Gastroesophageal sphincter (tissue), 4 donors: ENCODE measurements around the gene PCNX3. TPM values are rescaled to one million over a fixed set of nuclear protein-coding genes. Genes with fewer than 3 reads are reported as not detected.
A peak's percentile ranks its signal among the peaks of the same experiment; 100 is the strongest.
"Not testable (repeated sequence)": the region's sequence is repeated elsewhere in the genome, so short reads cannot be mapped to it uniquely, and the experiment has no call there.

Experiments
- ATAC-seq: fragments of 150-250 bp; one replicate; pipeline ENCODE4 v1.9.1; 2016; ENCODE audit warnings: mild to moderate bottlenecking, moderate library complexity
- H3K27ac ChIP-seq, 4 donors: fragments of 200-600 bp; sonication (generic) in 3 of 4; 1 replicate in 3 of 4; 2 replicates in 1 of 4; pipeline ENCODE4 v1.5.1; 2016 to 2019
- H3K27me3 ChIP-seq: fragments of 200-600 bp; sonication (generic); one replicate; pipeline ENCODE4 v1.5.1; 2019
- H3K36me3 ChIP-seq, 2 donors: fragments of 200-600 bp; sonication (generic); one replicate each; pipeline ENCODE4 v1.5.1; 2019; ENCODE audit warnings: control low read depth in 1 of 2
- H3K4me1 ChIP-seq, 3 donors: fragments of 200-600 bp; sonication (generic); 1 replicate in 2 of 3; 2 replicates in 1 of 3; pipeline ENCODE4 v1.5.1; 2016 to 2019; ENCODE audit warnings: control low read depth in 2 of 3
- H3K4me3 ChIP-seq, 2 donors: fragments of 200-600 bp; sonication (generic); one replicate each; pipeline ENCODE4 v1.5.1; 2019; ENCODE audit warnings: mild to moderate bottlenecking in 1 of 2, moderate library complexity in 1 of 2
- H3K9me3 ChIP-seq, 3 donors: fragments of 200-600 bp; sonication (generic); one replicate each; pipeline ENCODE4 v1.5.1; 2017 to 2019; ENCODE audit warnings: control low read depth in 2 of 3
- EP300 ChIP-seq: sonication (generic); formaldehyde crosslinking; IDR thresholded peaks from one replicate; pipeline ENCODE4 v1.6.1; 2017; ENCODE audit warnings: antibody characterized with exemption, mild to moderate bottlenecking
- POLR2A ChIP-seq, 2 donors: fragments of 450-650 bp; IDR thresholded peaks; one replicate each; pipeline ENCODE4 v1.6.1; 2017; ENCODE audit warnings: antibody characterized with exemption in 2 of 2, mild to moderate bottlenecking in 2 of 2, moderate library complexity in 1 of 2
- POLR2AphosphoS5 ChIP-seq: sonication (generic); formaldehyde crosslinking; IDR thresholded peaks from one replicate; pipeline ENCODE4 v1.6.1; 2017; ENCODE audit warnings: antibody characterized with exemption
- WGBS, 2 donors: methylation state at CpG; one replicate each; pipeline ENCODE4 v1.1.5; 2018; ENCODE audit warnings: low coverage in 1 of 2; 5-methylcytosine and 5-hydroxymethylcytosine counted together
- total RNA-seq, 4 donors: library from RNA; depleted of rRNA; stranded (reverse); fragments of >200 nt; gene quantifications; one replicate each; pipeline ENCODE4 v1.1.0, GENCODE V29; 2016
- TF ChIP-seq, protein P1 (sequence below), 4 experiments: fragments of 200-600 bp in 2 of 4; fragments of 450-650 bp in 2 of 4; sonication (generic) in 1 of 4; IDR thresholded peaks; one replicate each; pipeline ENCODE4 v1.5.1; 2017 to 2019; ENCODE audit warnings: antibody characterized with exemption in 4 of 4, mild to moderate bottlenecking in 2 of 4, moderate library complexity in 2 of 4

The PCNX3 gene
- total RNA-seq, 4 donors from 2014 or later, result 15.9 to 40.1 (median 19.3) TPM

DNA sequence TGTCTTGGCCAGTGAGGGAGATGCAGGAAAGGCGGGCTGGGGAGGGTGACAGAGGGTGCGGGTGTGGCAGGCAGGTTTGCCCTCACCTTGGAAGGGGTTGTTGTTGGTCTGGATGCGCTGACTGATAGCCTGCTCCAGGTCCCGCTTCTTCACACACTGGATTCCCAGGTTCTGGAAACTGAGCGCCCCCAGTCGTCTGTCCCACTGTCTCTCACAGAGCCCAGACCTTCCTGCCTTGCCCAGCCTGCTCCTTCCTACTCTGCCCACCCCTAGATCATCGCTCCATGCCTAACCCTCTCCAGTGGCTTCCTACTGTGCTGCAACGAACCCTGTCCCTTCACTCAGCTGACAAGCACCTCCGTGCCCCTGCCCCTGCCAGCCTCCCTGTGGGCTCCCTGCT, 44.5 kb downstream of the PCNX3 start:
- Histone ChIP-seq H3K27me3 (no peaks in the 10 kb centered on the region), H3K36me3 (peaks cover 0 to 67% of the 10 kb centered on the region in 2 donors), H3K4me3 (no peak overlapping the region), H3K27ac (peak overlapping the region in 3 of 4 donors; percentile 20 to 100 (median 33)), H3K4me1 (peaks cover 9 to 48% (median 18%) of the 10 kb centered on the region in 3 donors), H3K9me3 (no peaks in the 10 kb centered on the region)
- no peak for ATAC-seq
- TF ChIP-seq POLR2AphosphoS5 (no peak), EP300 (no peak), POLR2A (IDR thresholded peaks at IDR 0.05) (no peak)
- TF ChIP-seq, protein P1, sequence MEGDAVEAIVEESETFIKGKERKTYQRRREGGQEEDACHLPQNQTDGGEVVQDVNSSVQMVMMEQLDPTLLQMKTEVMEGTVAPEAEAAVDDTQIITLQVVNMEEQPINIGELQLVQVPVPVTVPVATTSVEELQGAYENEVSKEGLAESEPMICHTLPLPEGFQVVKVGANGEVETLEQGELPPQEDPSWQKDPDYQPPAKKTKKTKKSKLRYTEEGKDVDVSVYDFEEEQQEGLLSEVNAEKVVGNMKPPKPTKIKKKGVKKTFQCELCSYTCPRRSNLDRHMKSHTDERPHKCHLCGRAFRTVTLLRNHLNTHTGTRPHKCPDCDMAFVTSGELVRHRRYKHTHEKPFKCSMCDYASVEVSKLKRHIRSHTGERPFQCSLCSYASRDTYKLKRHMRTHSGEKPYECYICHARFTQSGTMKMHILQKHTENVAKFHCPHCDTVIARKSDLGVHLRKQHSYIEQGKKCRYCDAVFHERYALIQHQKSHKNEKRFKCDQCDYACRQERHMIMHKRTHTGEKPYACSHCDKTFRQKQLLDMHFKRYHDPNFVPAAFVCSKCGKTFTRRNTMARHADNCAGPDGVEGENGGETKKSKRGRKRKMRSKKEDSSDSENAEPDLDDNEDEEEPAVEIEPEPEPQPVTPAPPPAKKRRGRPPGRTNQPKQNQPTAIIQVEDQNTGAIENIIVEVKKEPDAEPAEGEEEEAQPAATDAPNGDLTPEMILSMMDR (IDR thresholded peaks at IDR 0.05), result no peak
- 60 to 86% methylated on average over 1 to 6 of the region's 9 CpGs for WGBS, 2 donors

DNA sequence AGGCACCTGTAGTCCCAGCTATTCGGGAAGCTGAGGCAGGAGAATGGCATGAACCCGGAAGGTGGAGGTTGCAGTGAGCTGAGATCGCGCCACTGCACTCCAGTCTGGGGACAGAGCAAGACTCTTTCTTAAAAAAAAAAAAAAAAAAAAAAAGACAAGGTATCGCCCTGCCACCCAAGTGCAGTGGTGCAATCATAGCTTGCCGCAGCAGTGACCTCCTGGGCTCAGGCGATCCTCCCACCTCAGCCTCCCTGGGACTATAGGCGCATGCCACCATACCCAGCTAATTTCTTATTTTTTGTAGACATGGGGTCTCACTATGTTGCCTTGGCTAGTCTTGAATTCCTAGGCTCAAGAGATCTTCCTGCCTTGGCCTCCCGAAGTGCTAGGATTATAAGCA, 45.3 kb downstream of the PCNX3 start:
- WGBS, 2 donors, result 83 to 87% methylated on average over 3 to 7 of the region's 9 CpGs
- H3K27me3 ChIP-seq, H3K9me3 ChIP-seq, ATAC-seq: not testable (repeated sequence)
- H3K4me3 ChIP-seq, result peak overlapping the region in 1 of 2 donors; percentile 87
- peak overlapping the region in 3 of 4 donors; percentile 97 to 100 (median 100) for H3K27ac ChIP-seq
- H3K4me1 ChIP-seq, result peaks cover 9 to 48% (median 18%) of the 10 kb centered on the region in 3 donors
- peaks cover 0 to 58% of the 10 kb centered on the region in 2 donors for H3K36me3 ChIP-seq

DNA sequence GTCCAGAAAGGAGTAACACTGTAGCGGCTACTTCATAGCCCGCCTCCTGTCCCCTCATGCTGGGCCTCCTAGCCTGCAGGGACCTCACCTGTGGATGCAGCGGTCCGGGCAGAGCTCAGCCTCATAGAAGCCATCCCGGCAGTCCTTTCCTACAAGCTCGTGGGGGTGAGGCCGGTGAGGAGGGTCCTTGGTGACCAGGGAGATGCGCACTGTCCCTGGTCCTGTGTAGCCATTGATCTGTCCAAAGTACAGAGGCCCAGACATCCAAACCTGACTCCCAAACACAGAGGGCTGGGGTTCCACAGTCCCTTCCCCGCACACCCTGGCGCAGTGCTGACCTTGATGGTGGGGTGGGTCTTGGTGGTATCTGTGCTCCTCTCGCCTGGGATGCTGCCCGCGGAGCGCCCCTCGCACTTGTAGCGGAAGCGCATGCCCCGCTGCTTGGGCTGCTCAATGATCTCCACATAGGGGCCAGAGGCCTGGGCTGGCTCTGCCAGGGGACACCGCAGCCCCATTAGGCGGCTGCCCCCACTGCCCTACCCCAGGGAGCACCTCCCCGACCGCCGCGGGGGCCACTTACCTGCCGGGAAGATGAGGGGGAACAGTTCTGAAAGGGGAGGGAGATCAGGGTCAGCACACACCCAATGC, 46.1 kb downstream of the PCNX3 start:
- TF ChIP-seq POLR2A (IDR thresholded peaks at IDR 0.05), result no peak
- no peak for TF ChIP-seq POLR2AphosphoS5
- no peak for TF ChIP-seq EP300
- Histone ChIP-seq H3K27me3 (no peaks in the 10 kb centered on the region), H3K4me3 (peak overlapping the region; percentile 80 to 87), H3K27ac (peak overlapping the region; percentile 86 to 100 (median 98)), H3K9me3 (no peaks in the 10 kb centered on the region), H3K36me3 (peaks cover 0 to 50% of the 10 kb centered on the region in 2 donors), H3K4me1 (peaks cover 9 to 48% (median 18%) of the 10 kb centered on the region in 3 donors)
- WGBS, 2 donors, result no CpG with 5 or more reads among the region's 25 CpGs
- no peak for ATAC-seq

DNA sequence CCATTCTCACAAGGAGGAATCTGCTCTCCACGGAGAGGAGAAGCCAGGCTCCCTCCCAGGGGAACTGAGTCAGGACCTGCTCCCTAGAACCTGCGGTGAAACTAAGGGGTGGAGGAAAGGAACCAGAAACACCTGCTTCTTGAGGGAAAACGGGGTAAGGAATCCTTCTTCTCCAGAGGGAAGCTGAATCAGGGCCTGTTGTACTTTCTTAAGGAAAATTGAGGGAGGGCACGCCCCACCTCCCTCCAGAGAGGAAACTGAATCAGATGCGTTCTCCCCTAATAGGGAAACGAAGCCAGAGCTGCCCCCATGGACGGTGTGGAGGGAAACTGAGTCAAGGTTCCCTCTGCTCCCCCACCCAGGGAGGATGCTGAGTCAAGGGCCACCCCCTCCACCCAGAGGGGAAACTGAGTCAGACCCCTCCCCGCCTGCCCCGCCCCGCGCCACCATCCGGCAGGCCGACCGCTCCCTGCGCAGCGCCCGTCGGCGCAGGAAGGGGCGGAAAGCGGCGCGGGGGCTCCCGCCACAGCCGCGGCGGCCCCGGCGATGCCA, 46.7 kb downstream of the PCNX3 start:
- 0% methylated on average over 3 of the region's 29 CpGs for WGBS, 2 donors
- no peak for TF ChIP-seq POLR2A (IDR thresholded peaks at IDR 0.05)
- TF ChIP-seq POLR2AphosphoS5, result no peak
- TF ChIP-seq EP300, result no peak
- TF ChIP-seq, protein P1 (IDR thresholded peaks at IDR 0.05), result no peak
- Histone ChIP-seq H3K27ac (peak overlapping the region; percentile 86 to 100 (median 98)), H3K4me1 (peaks cover 9 to 48% (median 18%) of the 10 kb centered on the region in 3 donors), H3K27me3 (no peaks in the 10 kb centered on the region), H3K9me3 (no peaks in the 10 kb centered on the region), H3K4me3 (peak overlapping the region; percentile 80 to 87), H3K36me3 (peaks cover 0 to 44% of the 10 kb centered on the region in 2 donors)
- ATAC-seq, result peak; percentile 10

DNA sequence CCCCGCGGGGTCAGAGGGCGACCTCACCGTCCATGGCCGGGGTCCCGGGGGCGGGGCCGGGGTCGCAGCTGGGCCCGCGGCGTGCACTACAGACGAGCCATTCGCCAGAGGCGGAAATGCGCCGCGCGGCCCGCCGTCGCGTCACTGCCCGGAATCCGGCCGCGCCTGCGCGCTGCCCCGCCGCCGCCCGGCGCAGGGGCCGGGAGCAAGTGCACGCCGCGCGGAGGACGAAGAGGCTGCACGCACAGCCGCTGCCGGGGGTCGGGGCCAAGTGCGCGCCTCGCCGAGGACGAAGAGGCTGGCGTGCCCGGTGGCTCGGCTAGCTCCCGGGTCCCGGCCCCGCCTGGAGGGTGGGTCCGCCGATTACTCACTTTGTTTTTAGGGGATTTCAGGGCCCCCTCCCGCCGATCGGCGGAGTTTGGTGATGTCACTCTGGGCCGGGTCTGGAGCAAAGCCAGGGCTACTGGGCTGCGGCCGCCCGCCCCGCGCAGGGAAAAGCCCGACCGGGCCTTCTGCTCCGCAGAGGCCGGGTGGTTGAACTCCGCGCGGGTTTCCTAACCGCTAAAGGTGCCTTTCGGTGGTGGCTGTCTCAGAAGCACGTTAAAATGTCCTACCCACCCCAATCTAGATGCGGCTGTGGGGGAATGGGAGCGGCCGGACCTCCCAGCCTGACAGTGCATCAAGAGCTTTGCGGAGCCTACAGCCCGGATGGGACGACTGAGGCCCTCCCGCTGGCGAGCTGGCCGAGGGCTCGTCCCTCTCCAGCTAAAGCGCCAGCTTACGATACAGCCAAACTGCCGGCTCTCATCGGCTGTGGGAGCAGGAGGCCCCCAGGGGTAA, 47.4 kb downstream of the PCNX3 start, which contains the start of gene RELA:
TSS of gene RELA (minus strand) at position 118 of the 840 bp plus-strand sequence. CDS start at position 34, 84 bp downstream.
- peak; percentile 91 for ATAC-seq
- WGBS, 2 donors, result no CpG with 5 or more reads among the region's 91 CpGs
- Histone ChIP-seq H3K36me3 (peaks cover 0 to 37% of the 10 kb centered on the region in 2 donors), H3K4me3 (peak within 1 kb of the TSS; percentile 80 to 87), H3K27me3 (no peaks in the 10 kb centered on the region), H3K27ac (peak within 1 kb of the TSS; percentile 86 to 100 (median 98)), H3K4me1 (peaks cover 9 to 48% (median 18%) of the 10 kb centered on the region in 3 donors), H3K9me3 (no peaks in the 10 kb centered on the region)
- TF ChIP-seq POLR2A (IDR thresholded peaks at IDR 0.05) (peak; percentile 82 to 87), EP300 (no peak), POLR2AphosphoS5 (peak; percentile 79)
- TF ChIP-seq, protein P1 (IDR thresholded peaks at IDR 0.05), result peak in 2 of 4 experiments; percentile 46 to 59
